GM19351 (cell line): ENCODE results near the gene TRAK1.

Experiments
- ATAC-seq: cut with Tn5 transposase; IDR thresholded peaks from one replicate; pipeline ENCODE4 v1.9.1; 2021; ENCODE audit warnings: mild to moderate bottlenecking, moderate library complexity; ENCODE audit not compliant: unreplicated experiment

The TRAK1 gene

GRCh38 chr3:42270561-42270960 lies 179.4 kb downstream of the TRAK1 start:
- ATAC-seq = no peak

GRCh38 chr3:42271786-42272185 lies 180.6 kb downstream of the TRAK1 start:
- ATAC-seq = no peak

- no peak for ATAC-seq
Measured at GRCh38 chr3:42273361-42273760, 182.2 kb downstream of the TRAK1 start.

- no peak for ATAC-seq
Measured at GRCh38 chr3:42274266-42274665, 183.1 kb downstream of the TRAK1 start.

GRCh38 chr3:42275217-42275616 lies 184.1 kb downstream of the TRAK1 start:
- ATAC-seq = no peak
